Cerebellar nuclear complex (tissue), 1 donor: ENCODE data around the gene ST6GALNAC6.
A peak's percentile ranks its signal among the peaks of the same experiment; 100 is the strongest.

Experiments used
- DNase-seq, 2 experiments: peaks; one replicate each; lab custom pipeline; 2025; lab: John Stamatoyannopoulos, UW

Gene ST6GALNAC6

GRCh38 chr9:127916720-127917581 is 17.5 kb upstream of the ST6GALNAC6 start, which contains the start of gene ST6GALNAC4:
Gene ST6GALNAC4 (minus strand): TSS chr9:127917041. CDS start chr9:127916419, 622 bp downstream.
- DNase-seq: peak; percentile 73 to 77

- no peak for DNase-seq
These were observed 16.7 kb upstream of the ST6GALNAC6 start for GRCh38 chr9:127915801-127916719.

- no peak for DNase-seq
These were observed 15.9 kb upstream of the ST6GALNAC6 start for GRCh38 chr9:127915325-127915752.

GRCh38 chr9:127913682-127914081 is 14.3 kb upstream of the ST6GALNAC6 start:
- no peak for DNase-seq

GRCh38 chr9:127912882-127913281 is 13.5 kb upstream of the ST6GALNAC6 start:
- DNase-seq: no peak

- no peak for DNase-seq
These were observed 12.9 kb upstream of the ST6GALNAC6 start for GRCh38 chr9:127912296-127912695.

GRCh38 chr9:127910613-127911205 is 11.3 kb upstream of the ST6GALNAC6 start:
- DNase-seq: peak in 1 of 2 experiments; percentile 37

- no peak for DNase-seq
These were observed 10.5 kb upstream of the ST6GALNAC6 start for GRCh38 chr9:127909839-127910273.

- DNase-seq: no peak
These were observed 9.2 kb upstream of the ST6GALNAC6 start for GRCh38 chr9:127908660-127908926.

- DNase-seq: no peak
These were observed 8.7 kb upstream of the ST6GALNAC6 start for GRCh38 chr9:127907867-127908659.

GRCh38 chr9:127905788-127906191 is 6.4 kb upstream of the ST6GALNAC6 start:
- DNase-seq: no peak

- DNase-seq: no peak
These were observed 5.8 kb upstream of the ST6GALNAC6 start for GRCh38 chr9:127905004-127905728.

- no peak for DNase-seq
These were observed 5.2 kb upstream of the ST6GALNAC6 start for GRCh38 chr9:127904561-127905003.

GRCh38 chr9:127903557-127904475 is 4.4 kb upstream of the ST6GALNAC6 start:
- DNase-seq: no peak

- no peak for DNase-seq
These were observed 823 bp downstream of the ST6GALNAC6 start for GRCh38 chr9:127898433-127899127.

- peak in 1 of 2 experiments; percentile 60 for DNase-seq
These were observed 2.2 kb downstream of the ST6GALNAC6 start for GRCh38 chr9:127897193-127897692.

- no peak for DNase-seq
These were observed 2.8 kb downstream of the ST6GALNAC6 start for GRCh38 chr9:127896395-127897192.

GRCh38 chr9:127895811-127896210 is 3.6 kb downstream of the ST6GALNAC6 start:
- no peak for DNase-seq
